Ovary (tissue), 9 donors: Measurements from ENCODE around the gene OR5H6. TPM values are rescaled to one million over a fixed set of nuclear protein-coding genes. Genes with fewer than 3 reads are reported as not detected.
"Not testable (repeated sequence)": the region's sequence is repeated elsewhere in the genome, so short reads cannot be mapped to it uniquely, and the experiment has no call there.

Experiments
- DNase-seq, 5 donors: peaks; one replicate each; pipeline ENCODE4 v3.0.0-alpha.2; 2019 to 2020
- H3K27ac ChIP-seq, 2 donors: fragments of 200-600 bp; one replicate each; pipeline versions ENCODE4 v1.5.1 to v1.8.0; 2019 to 2022
- H3K27me3 ChIP-seq: fragments of 200-600 bp; one replicate; pipeline ENCODE4 v1.8.0; 2022
- H3K36me3 ChIP-seq: fragments of 200-600 bp; sonication (generic); one replicate; pipeline ENCODE4 v1.5.1; 2019
- H3K4me1 ChIP-seq: one replicate; pipeline ENCODE4 v1.8.1; 2013; ENCODE audit warnings: mild to moderate bottlenecking, moderate library complexity; ENCODE audit not compliant: insufficient read depth
- H3K4me3 ChIP-seq: fragments of 200-600 bp; sonication (generic); one replicate; pipeline ENCODE4 v1.5.1; 2017
- H3K9me3 ChIP-seq, 2 donors: fragments of 200-600 bp in 1 of 2; sonication (generic) in 1 of 2; one replicate each; pipeline versions ENCODE4 v1.5.1 to v1.8.1; 2013 to 2019; ENCODE audit warnings: mild to moderate bottlenecking in 1 of 2, moderate library complexity in 1 of 2
- CTCF ChIP-seq, 3 donors: fragments of 450-650 bp in 2 of 3; fragments of 200-600 bp in 1 of 3; IDR thresholded peaks; one replicate each; pipeline versions ENCODE4 v1.5.1 to v1.8.0; 2016 to 2022; ENCODE audit warnings: antibody characterized with exemption in 3 of 3, mild to moderate bottlenecking in 1 of 3
- EP300 ChIP-seq: sonication (generic); formaldehyde crosslinking; IDR thresholded peaks from one replicate; pipeline ENCODE4 v1.6.1; 2017; ENCODE audit warnings: antibody characterized with exemption
- POLR2A ChIP-seq: fragments of 450-650 bp; IDR thresholded peaks from one replicate; pipeline ENCODE4 v1.6.1; 2017; ENCODE audit warnings: antibody characterized with exemption, mild to moderate bottlenecking, moderate library complexity
- WGBS, 3 donors: extraction: QIAGEN DNeasy Blood & Tissue Kit in 1 of 3; methylation state at CpG; one replicate each; pipeline versions ENCODE4 v1.1.5 to v1.1.7; 2013 to 2017; 5-methylcytosine and 5-hydroxymethylcytosine counted together
- intact Hi-C, 4 donors: fragments of 100-400 bp; cut with DNase I; formaldehyde crosslinking; loops; one replicate each; pipeline versions ENCODE4 v1.11.0 to v1.15.1; 2022 to 2023
- polyA plus RNA-seq, 2 donors: library from polyadenylated mRNA; stranded (reverse); fragments of 200-250 nt in 1 of 2; fragments of 350-450 nt in 1 of 2; fragmentation: Illumina TruSeq in 1 of 2; extraction: RNeasy Lipid Tissue Mini Kit (QIAGEN cat#74804) in 1 of 2; gene quantifications; one replicate each; pipeline ENCODE4 v1.2.3, GENCODE V29; 2013 to 2014
- total RNA-seq, 7 donors: library from RNA; depleted of rRNA in 2 of 7; stranded (reverse); fragments of >200 nt in 2 of 7; fragmentation: NEBNext Ultra II Directional in 3 of 7; extraction: Animal tissue kit (Norgen Biotek cat#: 25700) in 3 of 7; gene quantifications; one replicate each; pipeline versions ENCODE4 v1.1.0 to v1.2.4, GENCODE V29; 2016 to 2023
- donor health status: DM: no; HTN: no; CAD: no; lungs with moderate emphysema.
- donor health status: DM: no; HTN: no; CAD: no.
- donor health status: Bipolar disorder and iron deficiency.
- donor health status: DM: yes; HTN: yes; CAD: no.
- donor health status: DM: no; HTN: no; CAD: no.
- donor health status: DM: yes; HTN: yes; CAD: no.

OR5H6 gene
- total and polyA plus RNA-seq, 9 donors: not detected

GRCh38 chr3:98240131-98240530 lies 23.9 kb upstream of the OR5H6 start:
- H3K27me3 ChIP-seq: no peaks in the 10 kb centered on the region
- TF ChIP-seq EP300: no peak
- TF ChIP-seq CTCF (IDR thresholded peaks at IDR 0.05): no peak
- no peak for TF ChIP-seq POLR2A
- no peaks in the 10 kb centered on the region for H3K36me3 ChIP-seq
- intact Hi-C loops: no loop called here
- H3K4me1 ChIP-seq: no peaks in the 10 kb centered on the region
- DNase-seq: no peak
- no peak overlapping the region for H3K4me3 ChIP-seq
- H3K9me3 ChIP-seq: no peaks in the 10 kb centered on the region
- H3K27ac ChIP-seq: no peak overlapping the region

- DNase-seq: no peak
- intact Hi-C loops: no loop called here
- Histone ChIP-seq H3K4me3 (no peak overlapping the region), H3K9me3 (no peaks in the 10 kb centered on the region), H3K36me3 (no peaks in the 10 kb centered on the region), H3K4me1 (no peaks in the 10 kb centered on the region), H3K27me3 (no peaks in the 10 kb centered on the region), H3K27ac (no peak overlapping the region)
- TF ChIP-seq CTCF (IDR thresholded peaks at IDR 0.05) (no peak), EP300 (no peak), POLR2A (no peak)
- WGBS, 3 donors: 7 to 17% (median 12%) methylated on average over 1 of the region's 1 CpG
Measured at GRCh38 chr3:98242155-98242554, 21.9 kb upstream of the OR5H6 start.

- 61 to 69% (median 67%) methylated on average over 7 of the region's 7 CpGs for WGBS, 3 donors
- H3K27me3 ChIP-seq: no peaks in the 10 kb centered on the region
- H3K36me3 ChIP-seq: no peaks in the 10 kb centered on the region
- H3K27ac ChIP-seq: no peak overlapping the region
- no peaks in the 10 kb centered on the region for H3K9me3 ChIP-seq
- no peaks in the 10 kb centered on the region for H3K4me1 ChIP-seq
- DNase-seq: no peak
- intact Hi-C loops: no loop called here
- no peak overlapping the region for H3K4me3 ChIP-seq
- TF ChIP-seq CTCF (IDR thresholded peaks at IDR 0.05) (no peak), POLR2A (no peak), EP300 (no peak)
Measured at GRCh38 chr3:98243843-98244242, 20.2 kb upstream of the OR5H6 start.

GRCh38 chr3:98246142-98246541 lies 17.9 kb upstream of the OR5H6 start:
- WGBS, 3 donors: 91 to 96% (median 92%) methylated on average over 10 of the region's 10 CpGs
- intact Hi-C loops: no loop called here
- Histone ChIP-seq H3K4me1 (no peaks in the 10 kb centered on the region), H3K27ac (no peak overlapping the region), H3K9me3 (no peaks in the 10 kb centered on the region), H3K4me3 (no peak overlapping the region), H3K27me3 (no peaks in the 10 kb centered on the region), H3K36me3 (no peaks in the 10 kb centered on the region)
- no peak for DNase-seq
- TF ChIP-seq CTCF (IDR thresholded peaks at IDR 0.05) (no peak), EP300 (no peak), POLR2A (no peak)

- H3K4me3 ChIP-seq, DNase-seq, H3K27ac ChIP-seq, H3K27me3 ChIP-seq, H3K36me3 ChIP-seq, H3K4me1 ChIP-seq, H3K9me3 ChIP-seq, intact Hi-C loops: not testable (repeated sequence)
- WGBS, 3 donors: 58 to 69% (median 66%) methylated on average over 5 of the region's 5 CpGs
Measured at GRCh38 chr3:98256026-98256425, 8.0 kb upstream of the OR5H6 start.
